ENCODE results near the gene CTDSPL. TPM values are rescaled to one million over a fixed set of nuclear protein-coding genes. Genes with fewer than 3 reads are reported as not detected.

The CTDSPL gene
- polyA plus RNA-seq, 1 of the 3 experiments (the other 2 are of a cell fraction), result 22.1 TPM

DNA sequence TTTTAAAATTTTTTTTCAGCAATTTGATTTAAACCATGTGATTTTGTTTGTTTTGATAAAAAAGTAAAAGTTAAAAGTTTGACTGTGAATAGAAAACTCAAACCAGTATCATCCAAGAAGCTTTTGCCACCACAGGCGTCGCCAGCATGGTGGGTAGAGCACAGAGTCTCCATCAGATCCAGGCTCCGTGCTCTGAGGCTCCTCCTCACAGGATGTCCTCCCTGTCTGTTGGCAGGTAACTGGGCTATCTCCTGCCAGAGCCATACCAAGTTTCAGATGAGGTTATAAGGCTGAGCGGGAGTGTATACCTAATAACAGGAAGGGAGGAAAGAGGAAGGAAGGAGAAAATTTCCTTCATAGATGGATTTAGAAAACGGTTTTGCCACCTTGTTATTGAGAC is 28.8 kb downstream of the CTDSPL start:
- no peaks in the 10 kb centered on the region for H3K27me3 ChIP-seq (ENCODE audit: insufficient read depth)
- POLR2A ChIA-PET, result no interaction called here
- H3K79me2 ChIP-seq (ENCODE audit: insufficient read depth), result peaks cover 68% of the 10 kb centered on the region
- TF ChIP-seq GATA2 (CRISPR knock-in tag; IDR thresholded peaks at IDR 0.05) (no peak), RCOR1 (IDR thresholded peaks at IDR 0.05; ENCODE audit: low read length) (no peak), CTCF (IDR thresholded peaks at IDR 0.05) (no peak), RXRA (IDR thresholded peaks at IDR 0.05; ENCODE audit: borderline replicate concordance, low read depth) (no peak), NRF1 (IDR thresholded peaks at IDR 0.05; ENCODE audit: low read depth, low read length) (no peak), RFX5 (IDR thresholded peaks at IDR 0.05; ENCODE audit: low read length) (no peak), YY1 (IDR thresholded peaks at IDR 0.05; ENCODE audit: low read depth) (no peak), POLR2AphosphoS5 (IDR thresholded peaks at IDR 0.05; ENCODE audit: low read depth, low read length) (no peak), FOSL2 (IDR thresholded peaks at IDR 0.05; ENCODE audit: borderline replicate concordance, low read depth) (no peak), MEF2A (IDR thresholded peaks at IDR 0.05; ENCODE audit: borderline replicate concordance, low read depth) (no peak), ELF1 (IDR thresholded peaks at IDR 0.05) (no peak), CHD2 (IDR thresholded peaks at IDR 0.05; ENCODE audit: low read length, partially characterized antibody) (no peak), MXI1 (IDR thresholded peaks at IDR 0.05; ENCODE audit: low read depth, low read length) (no peak), PBX3 (IDR thresholded peaks at IDR 0.05) (no peak), GABPA (IDR thresholded peaks at IDR 0.05; ENCODE audit: low read depth) (no peak), TAF1 (IDR thresholded peaks at IDR 0.05; ENCODE audit: borderline replicate concordance, low read depth, low read length) (no peak), JUND (IDR thresholded peaks at IDR 0.05) (no peak)
- TF ChIP-seq, protein P1, sequence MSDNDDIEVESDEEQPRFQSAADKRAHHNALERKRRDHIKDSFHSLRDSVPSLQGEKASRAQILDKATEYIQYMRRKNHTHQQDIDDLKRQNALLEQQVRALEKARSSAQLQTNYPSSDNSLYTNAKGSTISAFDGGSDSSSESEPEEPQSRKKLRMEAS (IDR thresholded peaks at IDR 0.05; ENCODE audit: low read depth), result no peak
- TF ChIP-seq, protein P2, sequence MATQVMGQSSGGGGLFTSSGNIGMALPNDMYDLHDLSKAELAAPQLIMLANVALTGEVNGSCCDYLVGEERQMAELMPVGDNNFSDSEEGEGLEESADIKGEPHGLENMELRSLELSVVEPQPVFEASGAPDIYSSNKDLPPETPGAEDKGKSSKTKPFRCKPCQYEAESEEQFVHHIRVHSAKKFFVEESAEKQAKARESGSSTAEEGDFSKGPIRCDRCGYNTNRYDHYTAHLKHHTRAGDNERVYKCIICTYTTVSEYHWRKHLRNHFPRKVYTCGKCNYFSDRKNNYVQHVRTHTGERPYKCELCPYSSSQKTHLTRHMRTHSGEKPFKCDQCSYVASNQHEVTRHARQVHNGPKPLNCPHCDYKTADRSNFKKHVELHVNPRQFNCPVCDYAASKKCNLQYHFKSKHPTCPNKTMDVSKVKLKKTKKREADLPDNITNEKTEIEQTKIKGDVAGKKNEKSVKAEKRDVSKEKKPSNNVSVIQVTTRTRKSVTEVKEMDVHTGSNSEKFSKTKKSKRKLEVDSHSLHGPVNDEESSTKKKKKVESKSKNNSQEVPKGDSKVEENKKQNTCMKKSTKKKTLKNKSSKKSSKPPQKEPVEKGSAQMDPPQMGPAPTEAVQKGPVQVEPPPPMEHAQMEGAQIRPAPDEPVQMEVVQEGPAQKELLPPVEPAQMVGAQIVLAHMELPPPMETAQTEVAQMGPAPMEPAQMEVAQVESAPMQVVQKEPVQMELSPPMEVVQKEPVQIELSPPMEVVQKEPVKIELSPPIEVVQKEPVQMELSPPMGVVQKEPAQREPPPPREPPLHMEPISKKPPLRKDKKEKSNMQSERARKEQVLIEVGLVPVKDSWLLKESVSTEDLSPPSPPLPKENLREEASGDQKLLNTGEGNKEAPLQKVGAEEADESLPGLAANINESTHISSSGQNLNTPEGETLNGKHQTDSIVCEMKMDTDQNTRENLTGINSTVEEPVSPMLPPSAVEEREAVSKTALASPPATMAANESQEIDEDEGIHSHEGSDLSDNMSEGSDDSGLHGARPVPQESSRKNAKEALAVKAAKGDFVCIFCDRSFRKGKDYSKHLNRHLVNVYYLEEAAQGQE (IDR thresholded peaks at IDR 0.05; ENCODE audit: low read depth, low read length), result no peak
- H3F3A ChIP-seq (replicated peaks; ENCODE audit: insufficient read depth), result no peaks in the 10 kb centered on the region
- peaks cover 0 to 6% of the 10 kb centered on the region in 2 experiments for H3K36me3 ChIP-seq (replicated peaks in 1 of 2; ENCODE audit: control insufficient read depth in 1 of 2, insufficient read depth in 2 of 2, low read length in 1 of 2)
- no peaks in the 10 kb centered on the region for H3K9me2 ChIP-seq
- no peak overlapping the region for H3K4me3 ChIP-seq (ENCODE audit: low read depth in 2 of 2, low read length in 1 of 2)
- no peak for DNase-seq
- no peaks in the 10 kb centered on the region for H3K9me3 ChIP-seq
- H3K27ac ChIP-seq (ENCODE audit: low read depth in 2 of 2, low read length in 1 of 2), result no peak overlapping the region
- H3K4me2 ChIP-seq, result no peak overlapping the region
- peaks cover 0 to 11% of the 10 kb centered on the region in 2 experiments; a peak in 2 of 4 replicates for H3K4me1 ChIP-seq (ENCODE audit: control insufficient read depth in 1 of 2, insufficient read depth in 2 of 2, low read depth in 1 of 2, low read length in 1 of 2)
- peaks cover 14% of the 10 kb centered on the region for H4K20me1 ChIP-seq (ENCODE audit: insufficient read depth)
- no peak overlapping the region for H3K9ac ChIP-seq
- no peak overlapping the region for H2AFZ ChIP-seq (ENCODE audit: low read depth)
- 99% methylated on average over 5 of the region's 5 CpGs for WGBS (ENCODE audit: low lambda C conversion rate)
- CTCF ChIA-PET, result interaction anchor here (0.8 to 1.0 kb wide), 4 partner anchors 11 to 86 kb away, joined by 3 read pairs; no protein-coding TSS in a partner anchor

Measured in SK-N-SH (cell line).